Dendritic cell treated with granulocyte-macrophage colony-stimulating factor and Interleukin-4, amounts not matched to agents 40 ng/mL and 50 ng/mL, for 4 days (primary cell): ENCODE results near the gene CHD9.
"Not testable (repeated sequence)": the region's sequence is repeated elsewhere in the genome, so short reads cannot be mapped to it uniquely, and the experiment has no call there.

Experiments
- H3K27ac Mint-ChIP-seq: one replicate; pipeline ENCODE4 v1.8.0; 2022; ENCODE audit warnings: mild to moderate bottlenecking, mixed read lengths
- H3K27me3 Mint-ChIP-seq: one replicate; pipeline ENCODE4 v1.8.0; 2022; ENCODE audit warnings: mild to moderate bottlenecking, mixed read lengths
- H3K36me3 Mint-ChIP-seq: one replicate; pipeline ENCODE4 v1.8.0; 2022; ENCODE audit warnings: low read depth, mixed read lengths
- H3K4me1 Mint-ChIP-seq: one replicate; pipeline ENCODE4 v1.8.0; 2022; ENCODE audit warnings: low read depth, mixed read lengths
- H3K4me3 Mint-ChIP-seq: one replicate; pipeline ENCODE4 v1.8.0; 2022; ENCODE audit warnings: mild to moderate bottlenecking, moderate library complexity, mixed read lengths
- H3K9me3 Mint-ChIP-seq: one replicate; pipeline ENCODE4 v1.8.0; 2022; ENCODE audit warnings: mixed read lengths
- intact Hi-C: fragments of 100-400 bp; cut with micrococcal nuclease; formaldehyde crosslinking; loops from one replicate; pipeline ENCODE4 v1.15.0; 2022

CHD9 gene

GRCh38 chr16:53304334-53304733 lies 249.5 kb downstream of the CHD9 start:
- Mint-ChIP-seq H3K27me3 (no peaks in the 10 kb centered on the region), H3K9me3 (no peaks in the 10 kb centered on the region), H3K4me1 (no peaks in the 10 kb centered on the region), H3K27ac (no peak overlapping the region), H3K4me3 (no peak overlapping the region), H3K36me3 (peaks cover 91% of the 10 kb centered on the region)
- intact Hi-C loops: no loop called here

- intact Hi-C loops: no loop called here
- Mint-ChIP-seq H3K4me1 (no peaks in the 10 kb centered on the region), H3K27ac (no peak overlapping the region), H3K36me3 (peaks cover 91% of the 10 kb centered on the region), H3K27me3 (no peaks in the 10 kb centered on the region), H3K9me3 (no peaks in the 10 kb centered on the region), H3K4me3 (no peak overlapping the region)
Observed at GRCh38 chr16:53305743-53306142, 251.0 kb downstream of the CHD9 start.

- Mint-ChIP-seq H3K9me3 (no peaks in the 10 kb centered on the region), H3K4me3 (no peak overlapping the region), H3K27ac (no peak overlapping the region), H3K4me1 (peaks cover 5% of the 10 kb centered on the region), H3K27me3 (no peaks in the 10 kb centered on the region), H3K36me3 (peaks cover 91% of the 10 kb centered on the region)
- intact Hi-C loops: no loop called here
Observed at GRCh38 chr16:53309457-53309856, 254.7 kb downstream of the CHD9 start.

- peaks cover 64% of the 10 kb centered on the region for H3K36me3 Mint-ChIP-seq
- H3K9me3 Mint-ChIP-seq: no peaks in the 10 kb centered on the region
- peaks cover 8% of the 10 kb centered on the region for H3K4me1 Mint-ChIP-seq
- intact Hi-C loops: loop anchor here (5.0 to 10.0 kb wide), 2 partner anchors 84 to 134 kb away; no protein-coding TSS in a partner anchor
- H3K27ac Mint-ChIP-seq: no peak overlapping the region
- no peak overlapping the region for H3K4me3 Mint-ChIP-seq
- no peaks in the 10 kb centered on the region for H3K27me3 Mint-ChIP-seq
Observed at GRCh38 chr16:53320992-53321391, 266.2 kb downstream of the CHD9 start.

- Mint-ChIP-seq H3K9me3 (no peaks in the 10 kb centered on the region), H3K27me3 (no peaks in the 10 kb centered on the region), H3K27ac (no peak overlapping the region), H3K4me1 (peaks cover 8% of the 10 kb centered on the region), H3K36me3 (peaks cover 42% of the 10 kb centered on the region), H3K4me3 (no peak overlapping the region)
- intact Hi-C loops: loop anchor here (5.0 to 10.0 kb wide), 2 partner anchors 87 to 131 kb away; no protein-coding TSS in a partner anchor
Observed at GRCh38 chr16:53323924-53324323, 269.1 kb downstream of the CHD9 start.

GRCh38 chr16:53330991-53331390 lies 276.2 kb downstream of the CHD9 start:
- H3K36me3 Mint-ChIP-seq, H3K27me3 Mint-ChIP-seq, H3K9me3 Mint-ChIP-seq, H3K27ac Mint-ChIP-seq, intact Hi-C loops, H3K4me1 Mint-ChIP-seq, H3K4me3 Mint-ChIP-seq: not testable (repeated sequence)

- Mint-ChIP-seq H3K27me3 (no peaks in the 10 kb centered on the region), H3K4me3 (no peak overlapping the region), H3K9me3 (no peaks in the 10 kb centered on the region), H3K36me3 (no peaks in the 10 kb centered on the region), H3K27ac (no peak overlapping the region), H3K4me1 (peaks cover 5% of the 10 kb centered on the region)
- intact Hi-C loops: no loop called here
Observed at GRCh38 chr16:53334581-53334980, 279.8 kb downstream of the CHD9 start.

GRCh38 chr16:53337294-53337693 lies 282.5 kb downstream of the CHD9 start:
- Mint-ChIP-seq H3K36me3 (no peaks in the 10 kb centered on the region), H3K27ac (no peak overlapping the region), H3K9me3 (no peaks in the 10 kb centered on the region), H3K4me3 (no peak overlapping the region), H3K4me1 (peaks cover 5% of the 10 kb centered on the region), H3K27me3 (no peaks in the 10 kb centered on the region)
- intact Hi-C loops: no loop called here

GRCh38 chr16:53341792-53342191 lies 287.0 kb downstream of the CHD9 start:
- intact Hi-C loops: no loop called here
- H3K27ac Mint-ChIP-seq: no peak overlapping the region

GRCh38 chr16:53355064-53355463 lies 300.3 kb downstream of the CHD9 start:
- H3K27ac Mint-ChIP-seq: no peak overlapping the region
- intact Hi-C loops: no loop called here
- H3K4me1 Mint-ChIP-seq: peaks cover 5% of the 10 kb centered on the region
- no peaks in the 10 kb centered on the region for H3K9me3 Mint-ChIP-seq
- peaks cover 11% of the 10 kb centered on the region for H3K27me3 Mint-ChIP-seq
- H3K4me3 Mint-ChIP-seq: no peak overlapping the region
- no peaks in the 10 kb centered on the region for H3K36me3 Mint-ChIP-seq

More at GRCh38 chr16:53341792-53342191, 287.0 kb downstream of the CHD9 start:
- no peak overlapping the region for H3K4me3 Mint-ChIP-seq
- H3K36me3 Mint-ChIP-seq: no peaks in the 10 kb centered on the region
- no peaks in the 10 kb centered on the region for H3K4me1 Mint-ChIP-seq
- H3K27me3 Mint-ChIP-seq: no peaks in the 10 kb centered on the region
- no peaks in the 10 kb centered on the region for H3K9me3 Mint-ChIP-seq

- intact Hi-C loops: no loop called here
- no peaks in the 10 kb centered on the region for H3K36me3 Mint-ChIP-seq
- H3K9me3 Mint-ChIP-seq: no peaks in the 10 kb centered on the region
- peaks cover 11% of the 10 kb centered on the region for H3K27me3 Mint-ChIP-seq
- H3K4me1 Mint-ChIP-seq: peaks cover 11% of the 10 kb centered on the region
- no peak overlapping the region for H3K27ac Mint-ChIP-seq
- no peak overlapping the region for H3K4me3 Mint-ChIP-seq
Observed at GRCh38 chr16:53356478-53357207, 301.9 kb downstream of the CHD9 start.

- no peak overlapping the region for H3K27ac Mint-ChIP-seq
- no peaks in the 10 kb centered on the region for H3K9me3 Mint-ChIP-seq
- H3K27me3 Mint-ChIP-seq: peaks cover 11% of the 10 kb centered on the region
- intact Hi-C loops: no loop called here
- peaks cover 11% of the 10 kb centered on the region for H3K4me1 Mint-ChIP-seq
- H3K36me3 Mint-ChIP-seq: no peaks in the 10 kb centered on the region
- no peak overlapping the region for H3K4me3 Mint-ChIP-seq
Observed at GRCh38 chr16:53357208-53357586, 302.4 kb downstream of the CHD9 start.

- no peak overlapping the region for H3K4me3 Mint-ChIP-seq
- no peaks in the 10 kb centered on the region for H3K9me3 Mint-ChIP-seq
- no peaks in the 10 kb centered on the region for H3K36me3 Mint-ChIP-seq
- no peak overlapping the region for H3K27ac Mint-ChIP-seq
- H3K4me1 Mint-ChIP-seq: peaks cover 11% of the 10 kb centered on the region
- intact Hi-C loops: no loop called here
- H3K27me3 Mint-ChIP-seq: peaks cover 11% of the 10 kb centered on the region
Observed at GRCh38 chr16:53357955-53358354, 303.2 kb downstream of the CHD9 start.

- no peak overlapping the region for H3K4me3 Mint-ChIP-seq
- intact Hi-C loops: no loop called here
- H3K9me3 Mint-ChIP-seq: no peaks in the 10 kb centered on the region
- H3K36me3 Mint-ChIP-seq: no peaks in the 10 kb centered on the region
- H3K27me3 Mint-ChIP-seq: peaks cover 9% of the 10 kb centered on the region
- no peak overlapping the region for H3K27ac Mint-ChIP-seq
- peaks cover 11% of the 10 kb centered on the region for H3K4me1 Mint-ChIP-seq
Observed at GRCh38 chr16:53358884-53359283, 304.1 kb downstream of the CHD9 start.

- H3K27ac Mint-ChIP-seq: no peak overlapping the region
- peaks cover 6% of the 10 kb centered on the region for H3K4me1 Mint-ChIP-seq
- peaks cover 23% of the 10 kb centered on the region for H3K27me3 Mint-ChIP-seq
- intact Hi-C loops: no loop called here
- H3K36me3 Mint-ChIP-seq: no peaks in the 10 kb centered on the region
- H3K9me3 Mint-ChIP-seq: no peaks in the 10 kb centered on the region
- H3K4me3 Mint-ChIP-seq: no peak overlapping the region
Observed at GRCh38 chr16:53369921-53370320, 315.1 kb downstream of the CHD9 start.
